Brain microvascular endothelial cell (primary cell): Measurements from ENCODE around the gene RRAS.

Source experiments
- DNase-seq: peaks from one replicate; pipeline ENCODE4 v3.0.0-alpha.2; 2020
- H3K27ac ChIP-seq: fragments of 250-450 bp; sonication (Bioruptor Pico); 2 replicates; pipeline ENCODE4 v1.5.1; 2020; ENCODE audit warnings: mild to moderate bottlenecking, moderate library complexity
- H3K27me3 ChIP-seq: fragments of 250-450 bp; sonication (Bioruptor Pico); replicated peaks from 2 replicates; pipeline ENCODE4 v1.5.1; 2020; ENCODE audit warnings: mild to moderate bottlenecking
- H3K36me3 ChIP-seq: fragments of 250-450 bp; sonication (Bioruptor Pico); replicated peaks from 2 replicates; pipeline ENCODE4 v1.5.1; 2020; ENCODE audit warnings: mild to moderate bottlenecking
- H3K4me3 ChIP-seq: 2 replicates; pipeline ENCODE4 v1.5.1; 2011; ENCODE audit warnings: low read depth, mild to moderate bottlenecking, control low read depth, low read length, moderate library complexity
- CTCF ChIP-seq: IDR thresholded peaks from 2 replicates; pipeline ENCODE4 v1.5.1; 2011; ENCODE audit warnings: low read depth, mild to moderate bottlenecking, moderate library complexity, low read length, control low read depth, inconsistent platforms; ENCODE audit errors: missing control alignments
- in situ Hi-C: cut with HindIII; loops from 2 replicates; pipeline ENCODE4 v1.10.0; 2017; ENCODE audit warnings: low sequenced_read_pairs, low pct_ligation_motif_present

RRAS gene

GRCh38 chr19:49686503-49687088 is 46.7 kb upstream of the RRAS start:
- Histone ChIP-seq H3K4me3 (no peak overlapping the region), H3K27me3 (no peaks in the 10 kb centered on the region), H3K36me3 (peaks cover 39% of the 10 kb centered on the region), H3K27ac (no peak overlapping the region)
- no peak for DNase-seq
- in situ Hi-C loops = no loop called here
- TF ChIP-seq CTCF = no peak

GRCh38 chr19:49685845-49686332 is 45.9 kb upstream of the RRAS start:
- TF ChIP-seq CTCF = no peak
- no peak overlapping the region for H3K27ac ChIP-seq
- H3K36me3 ChIP-seq = peaks cover 45% of the 10 kb centered on the region
- no peak overlapping the region for H3K4me3 ChIP-seq
- in situ Hi-C loops = no loop called here
- no peaks in the 10 kb centered on the region for H3K27me3 ChIP-seq
- no peak for DNase-seq

- peak; percentile 18 for TF ChIP-seq CTCF
- no peak overlapping the region for H3K4me3 ChIP-seq
- in situ Hi-C loops = no loop called here
- peaks cover 45% of the 10 kb centered on the region for H3K36me3 ChIP-seq
- H3K27me3 ChIP-seq = no peaks in the 10 kb centered on the region
- DNase-seq = no peak
- H3K27ac ChIP-seq = no peak overlapping the region
Observed at GRCh38 chr19:49684983-49685553, 45.1 kb upstream of the RRAS start.

GRCh38 chr19:49684251-49684982 is 44.5 kb upstream of the RRAS start:
- peak; percentile 63 for TF ChIP-seq CTCF
- Histone ChIP-seq H3K27ac (no peak overlapping the region), H3K27me3 (no peaks in the 10 kb centered on the region), H3K4me3 (no peak overlapping the region), H3K36me3 (peaks cover 45% of the 10 kb centered on the region)
- in situ Hi-C loops = no loop called here
- DNase-seq = no peak

- Histone ChIP-seq H3K4me3 (no peak overlapping the region), H3K36me3 (peaks cover 45% of the 10 kb centered on the region), H3K27me3 (no peaks in the 10 kb centered on the region), H3K27ac (no peak overlapping the region)
- TF ChIP-seq CTCF = no peak
- in situ Hi-C loops = no loop called here
- DNase-seq = no peak
Observed at GRCh38 chr19:49683814-49684250, 43.9 kb upstream of the RRAS start.
